Cortex of kidney (tissue), 1 donor: ENCODE results near the gene MRTFB.
A peak's percentile ranks its signal among the peaks of the same experiment; 100 is the strongest.

Source experiments
- DNase-seq: peaks from one replicate; lab custom pipeline; 2025; lab: John Stamatoyannopoulos, UW

The MRTFB gene

GRCh38 chr16:14285513-14286367, 214.6 kb downstream of the MRTFB start:
- DNase-seq = peak; percentile 83

GRCh38 chr16:14286368-14287230, 215.5 kb downstream of the MRTFB start:
- no peak for DNase-seq

- no peak for DNase-seq
Measured at GRCh38 chr16:14289692-14290340, 218.7 kb downstream of the MRTFB start.

GRCh38 chr16:14291286-14291685, 220.2 kb downstream of the MRTFB start:
- no peak for DNase-seq

GRCh38 chr16:14292051-14292825, 221.1 kb downstream of the MRTFB start:
- no peak for DNase-seq

GRCh38 chr16:14296663-14297062, 225.5 kb downstream of the MRTFB start:
- DNase-seq = no peak

GRCh38 chr16:14298374-14299122, 227.4 kb downstream of the MRTFB start:
- no peak for DNase-seq

GRCh38 chr16:14300705-14301168, 229.6 kb downstream of the MRTFB start:
- DNase-seq = no peak

GRCh38 chr16:14301169-14302030, 230.3 kb downstream of the MRTFB start:
- no peak for DNase-seq

- DNase-seq = no peak
Measured at GRCh38 chr16:14302031-14302398, 230.9 kb downstream of the MRTFB start.

GRCh38 chr16:14302399-14303181, 231.5 kb downstream of the MRTFB start:
- DNase-seq = no peak

GRCh38 chr16:14303182-14303618, 232.1 kb downstream of the MRTFB start:
- DNase-seq = no peak

- DNase-seq = no peak
Measured at GRCh38 chr16:14303639-14304394, 232.7 kb downstream of the MRTFB start.

GRCh38 chr16:14304891-14305460, 233.9 kb downstream of the MRTFB start:
- no peak for DNase-seq

GRCh38 chr16:14306485-14307058, 235.5 kb downstream of the MRTFB start:
- DNase-seq = no peak

GRCh38 chr16:14307059-14307526, 236.0 kb downstream of the MRTFB start:
- DNase-seq = no peak
